ENCODE results near the gene CXorf38.
A peak's percentile ranks its signal among the peaks of the same experiment; 100 is the strongest.

CXorf38 gene

GRCh38 chrX:40637687-40638086 lies 9.7 kb downstream of the CXorf38 start:
- TF ChIP-seq CTCF (IDR thresholded peaks at IDR 0.05; ENCODE audit: low read depth, low read length): no peak
- DNase-seq (ENCODE audit: low read depth in 2 of 2): no peak
- H3K4me3 ChIP-seq (replicated peaks in 1 of 2; ENCODE audit: low read depth in 2 of 2, low read length in 2 of 2): no peak overlapping the region

- TF ChIP-seq CTCF (IDR thresholded peaks at IDR 0.05; ENCODE audit: low read depth, low read length): no peak
- DNase-seq (ENCODE audit: low read depth in 2 of 2): no peak
Observed at GRCh38 chrX:40632199-40632598, 15.2 kb downstream of the CXorf38 start.

GRCh38 chrX:40628506-40628905 lies 18.9 kb downstream of the CXorf38 start:
- H3K4me3 ChIP-seq (replicated peaks in 1 of 2; ENCODE audit: low read depth in 2 of 2, low read length in 2 of 2): no peak overlapping the region
- peak; percentile 3 to 34 for DNase-seq (ENCODE audit: low read depth in 2 of 2)
- no peak for TF ChIP-seq CTCF (IDR thresholded peaks at IDR 0.05; ENCODE audit: low read depth, low read length)

More at GRCh38 chrX:40632199-40632598, 15.2 kb downstream of the CXorf38 start:
- no peak overlapping the region for H3K4me3 ChIP-seq (replicated peaks in 1 of 2; ENCODE audit: low read depth in 2 of 2, low read length in 2 of 2)

- no peak for DNase-seq (ENCODE audit: low read depth in 2 of 2)
- no peak for TF ChIP-seq CTCF (IDR thresholded peaks at IDR 0.05; ENCODE audit: low read depth, low read length)
- H3K4me3 ChIP-seq (replicated peaks in 1 of 2; ENCODE audit: low read depth in 2 of 2, low read length in 2 of 2): no peak overlapping the region
Observed at GRCh38 chrX:40625294-40625693, 22.1 kb downstream of the CXorf38 start.

- no peak overlapping the region for H3K4me3 ChIP-seq (replicated peaks in 1 of 2; ENCODE audit: low read depth in 2 of 2, low read length in 2 of 2)
- DNase-seq (ENCODE audit: low read depth in 2 of 2): no peak
- no peak for TF ChIP-seq CTCF (IDR thresholded peaks at IDR 0.05; ENCODE audit: low read depth, low read length)
Observed at GRCh38 chrX:40623665-40624064, 23.7 kb downstream of the CXorf38 start.

- no peak for DNase-seq (ENCODE audit: low read depth in 2 of 2)
- TF ChIP-seq CTCF (IDR thresholded peaks at IDR 0.05; ENCODE audit: low read depth, low read length): no peak
- no peak within 1 kb of the TSS for H3K4me3 ChIP-seq (replicated peaks in 1 of 2; ENCODE audit: low read depth in 2 of 2, low read length in 2 of 2)
Observed at GRCh38 chrX:40623139-40623536, 24.2 kb downstream of the CXorf38 start, which contains the start of gene MPC1L. TSS of gene MPC1L (plus strand) at chrX:40623428. CDS start at chrX:40623566, 138 bp downstream.

- H3K4me3 ChIP-seq (replicated peaks in 1 of 2; ENCODE audit: low read depth in 2 of 2, low read length in 2 of 2): no peak overlapping the region
- no peak for TF ChIP-seq CTCF (IDR thresholded peaks at IDR 0.05; ENCODE audit: low read depth, low read length)
- no peak for DNase-seq (ENCODE audit: low read depth in 2 of 2)
Observed at GRCh38 chrX:40622479-40623138, 24.8 kb downstream of the CXorf38 start.
